ENCODE results near the gene BABAM2.
A peak's percentile ranks its signal among the peaks of the same experiment; 100 is the strongest.

BABAM2 gene

DNA sequence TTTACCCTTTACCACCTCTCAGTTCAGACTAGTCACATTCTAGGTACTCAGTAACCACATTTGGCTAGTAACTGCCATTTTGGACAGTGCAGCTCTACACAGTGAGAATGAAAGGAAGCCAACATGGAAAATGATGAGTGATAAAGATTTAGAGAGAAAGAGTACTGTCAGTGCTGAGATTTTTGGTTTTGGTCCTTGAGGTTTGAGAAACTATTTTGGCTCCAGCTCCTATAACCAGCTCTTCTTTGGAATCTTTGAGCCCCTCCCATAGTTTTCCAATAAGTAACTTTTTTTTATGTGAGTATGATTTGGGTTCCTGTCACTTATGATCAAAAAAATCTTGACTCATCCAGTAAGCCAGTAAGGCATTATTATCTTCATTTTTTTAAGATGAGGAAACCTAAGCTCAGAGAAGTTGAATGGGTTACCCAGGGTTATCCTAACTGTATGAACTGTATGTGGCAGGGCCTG lies 173.0 kb downstream of the BABAM2 start:
- DNase-seq (ENCODE audit: low spot score) (no peak), FAIRE-seq (no peak)

DNA sequence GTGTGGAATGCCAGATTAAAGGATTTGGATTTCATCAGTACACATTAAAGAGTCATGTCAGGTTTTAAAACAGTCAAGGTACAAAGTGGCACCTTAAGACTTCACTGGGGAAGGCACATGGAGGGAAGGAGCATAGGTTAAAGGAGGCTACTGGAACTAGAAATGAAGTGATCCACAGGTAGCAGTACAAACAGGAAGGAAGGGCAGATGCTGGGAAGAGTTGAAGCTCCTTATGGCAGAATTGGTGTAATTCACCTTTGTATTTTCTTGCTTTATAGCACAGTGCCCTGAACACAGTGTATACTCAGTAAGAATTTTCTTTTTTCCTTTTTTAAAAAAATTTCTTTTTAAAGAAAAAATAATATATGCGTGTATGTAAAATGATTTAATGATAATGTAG lies 177.1 kb downstream of the BABAM2 start:
- FAIRE-seq (no peak), DNase-seq (ENCODE audit: low spot score) (no peak)

DNA sequence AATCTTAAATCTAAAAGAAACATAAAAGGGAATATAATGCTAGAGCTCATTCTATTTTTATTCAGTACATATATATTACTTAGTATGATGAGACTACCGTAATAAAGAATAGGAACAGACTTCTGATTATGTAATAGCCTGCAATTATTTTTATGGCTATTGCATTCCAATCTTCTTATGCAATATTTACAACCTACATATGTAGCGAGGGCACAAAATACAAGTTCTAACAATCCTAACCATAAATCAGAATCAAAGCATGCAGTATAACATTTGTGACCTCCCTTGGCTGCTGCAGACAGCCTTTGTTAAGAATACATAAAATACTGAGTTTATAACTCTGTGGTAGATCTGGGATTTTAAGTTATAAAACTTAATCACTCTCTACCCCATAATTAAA lies 177.6 kb downstream of the BABAM2 start:
- DNase-seq (ENCODE audit: low spot score) (no peak), FAIRE-seq (no peak)

DNA sequence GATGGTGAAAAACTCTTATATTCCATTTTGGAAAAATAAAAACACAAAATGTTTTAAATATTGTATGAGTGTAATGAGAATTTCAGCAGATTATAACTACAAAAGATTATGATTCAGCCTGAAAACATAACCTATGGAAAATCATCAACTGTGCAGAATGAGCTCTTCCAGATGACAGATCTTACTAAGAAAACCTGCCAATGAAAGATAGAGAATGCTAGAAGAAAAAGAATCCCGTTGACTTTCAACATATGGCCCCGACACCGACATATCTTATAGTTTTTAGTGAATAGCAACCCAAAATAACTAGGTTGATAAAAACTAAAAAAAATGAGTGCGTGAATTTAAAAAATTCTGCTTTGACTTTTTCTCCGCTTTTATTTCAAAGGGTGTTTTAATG lies 178.0 kb downstream of the BABAM2 start:
- DNase-seq (ENCODE audit: low spot score): no peak
- no peak for FAIRE-seq

GRCh38 chr2:28071221-28071620 lies 180.7 kb downstream of the BABAM2 start:
- no peak for FAIRE-seq
- DNase-seq (ENCODE audit: low spot score): no peak

DNA sequence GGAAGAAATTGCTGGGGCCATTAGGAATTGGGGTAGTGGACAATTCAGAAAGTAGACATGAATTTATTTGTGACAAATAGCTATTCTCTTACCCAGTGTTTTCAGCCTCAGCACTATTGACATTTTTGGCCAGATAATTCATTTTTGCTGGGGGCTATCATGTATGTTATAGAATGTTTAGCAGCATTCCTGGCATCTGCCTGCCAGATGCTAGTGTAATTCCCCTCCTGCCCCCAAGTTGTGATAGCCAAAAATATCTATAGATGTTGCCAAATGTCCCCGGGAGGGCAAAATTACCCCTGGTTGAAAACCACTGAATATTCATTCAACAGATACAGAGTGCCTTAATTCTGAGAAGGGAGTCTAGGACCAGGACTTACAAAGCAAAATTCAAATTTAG lies 183.6 kb downstream of the BABAM2 start:
- FAIRE-seq: no peak
- no peak for DNase-seq (ENCODE audit: low spot score)

- FAIRE-seq: no peak
- DNase-seq (ENCODE audit: low spot score): peak; percentile 25
Observed at GRCh38 chr2:28080911-28081310, 190.4 kb downstream of the BABAM2 start.

GRCh38 chr2:28082131-28082530 lies 191.6 kb downstream of the BABAM2 start:
- peak; percentile 76 for FAIRE-seq
- peak; percentile 46 for DNase-seq (ENCODE audit: low spot score)

GRCh38 chr2:28083476-28083875 lies 192.9 kb downstream of the BABAM2 start:
- DNase-seq (ENCODE audit: low spot score) (no peak), FAIRE-seq (no peak)

- no peak for FAIRE-seq
- peak; percentile 21 for DNase-seq (ENCODE audit: low spot score)
Observed at GRCh38 chr2:28084564-28084963, 194.0 kb downstream of the BABAM2 start.

DNA sequence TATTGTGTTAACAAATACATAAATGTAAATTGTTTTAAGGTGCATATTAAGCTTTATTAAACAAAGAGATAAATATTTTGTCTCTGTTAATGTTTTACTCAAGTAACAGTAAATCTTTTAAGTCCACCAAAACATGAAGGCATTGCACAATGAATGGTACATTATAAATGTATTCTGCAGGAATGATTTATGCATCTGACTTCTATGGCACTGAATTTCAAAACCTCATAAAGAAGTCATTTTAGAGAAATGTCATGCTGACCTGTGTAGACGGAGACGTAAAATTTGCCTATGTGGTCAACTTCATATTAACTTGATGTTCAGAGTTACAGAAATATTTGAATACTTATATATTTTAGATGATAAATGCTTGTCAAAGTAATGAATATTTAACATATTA lies 194.7 kb downstream of the BABAM2 start:
- DNase-seq (ENCODE audit: low spot score) (no peak), FAIRE-seq (peak; percentile 72)

DNA sequence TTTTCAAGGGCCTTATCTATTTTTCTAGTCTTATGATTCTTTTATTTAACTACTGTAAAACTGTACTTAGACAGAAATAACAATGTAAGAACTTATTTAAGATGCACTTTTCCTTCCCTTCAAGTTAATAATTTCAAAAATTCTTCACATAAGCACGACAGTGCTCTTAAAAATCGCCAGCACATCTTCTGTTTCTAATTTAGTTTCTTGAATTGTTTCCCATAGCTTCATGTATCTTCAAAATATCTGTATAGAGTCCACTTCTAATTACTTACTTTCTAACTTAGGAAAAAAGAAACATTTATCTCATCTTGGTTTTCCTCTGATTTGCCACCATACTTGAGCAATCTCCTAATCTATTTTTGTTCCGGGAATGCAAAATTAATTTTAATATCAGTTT lies 196.1 kb downstream of the BABAM2 start:
- no peak for DNase-seq (ENCODE audit: low spot score)
- FAIRE-seq: no peak

GRCh38 chr2:28088970-28089369 lies 198.4 kb downstream of the BABAM2 start:
- DNase-seq (ENCODE audit: low spot score): peak; percentile 57
- FAIRE-seq: peak; percentile 28

GRCh38 chr2:28089486-28089885 lies 199.0 kb downstream of the BABAM2 start:
- FAIRE-seq: peak; percentile 57
- DNase-seq (ENCODE audit: low spot score): no peak

DNA sequence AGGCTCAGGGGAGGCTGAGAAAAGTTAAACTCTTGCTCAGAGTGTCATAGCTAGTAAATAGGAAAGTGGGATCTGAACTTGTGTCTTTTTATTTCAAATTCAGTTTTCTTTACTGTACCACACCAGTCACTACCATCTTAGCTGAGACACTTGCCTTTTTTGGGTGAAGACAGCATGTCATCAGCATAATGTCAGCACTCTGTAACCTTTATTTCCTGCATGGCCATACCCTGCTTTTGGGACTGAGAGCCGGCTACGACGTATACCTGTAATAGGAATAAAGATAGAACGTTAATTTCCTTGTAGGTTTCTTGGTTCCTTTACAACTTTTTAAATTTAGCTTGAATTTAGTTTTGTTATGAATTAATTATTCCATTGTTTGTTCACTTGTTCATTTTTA lies 202.8 kb downstream of the BABAM2 start:
- DNase-seq (ENCODE audit: low spot score): no peak
- FAIRE-seq: no peak

DNA sequence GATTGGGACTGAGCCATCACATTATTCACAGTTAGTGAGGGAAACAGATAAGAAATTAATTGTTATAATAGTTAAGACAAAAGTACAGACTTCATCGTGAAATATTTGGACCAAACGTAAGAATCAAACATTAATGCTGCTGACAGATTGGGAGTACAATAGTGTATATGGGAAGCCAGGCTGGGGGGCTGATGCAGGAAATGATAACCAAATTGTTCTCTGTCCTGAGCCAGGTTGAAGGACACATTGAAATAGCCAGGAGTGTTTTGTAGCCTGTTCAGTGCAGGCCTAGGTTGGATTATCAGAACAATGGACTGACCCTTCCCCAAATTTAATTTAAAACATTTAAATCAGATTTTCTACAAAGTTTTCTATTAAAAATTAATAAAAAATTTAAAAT lies 203.2 kb downstream of the BABAM2 start:
- FAIRE-seq: no peak
- no peak for DNase-seq (ENCODE audit: low spot score)

- DNase-seq (ENCODE audit: low spot score) (no peak), FAIRE-seq (no peak)
Observed at GRCh38 chr2:28094739-28095138, 204.2 kb downstream of the BABAM2 start.

DNA sequence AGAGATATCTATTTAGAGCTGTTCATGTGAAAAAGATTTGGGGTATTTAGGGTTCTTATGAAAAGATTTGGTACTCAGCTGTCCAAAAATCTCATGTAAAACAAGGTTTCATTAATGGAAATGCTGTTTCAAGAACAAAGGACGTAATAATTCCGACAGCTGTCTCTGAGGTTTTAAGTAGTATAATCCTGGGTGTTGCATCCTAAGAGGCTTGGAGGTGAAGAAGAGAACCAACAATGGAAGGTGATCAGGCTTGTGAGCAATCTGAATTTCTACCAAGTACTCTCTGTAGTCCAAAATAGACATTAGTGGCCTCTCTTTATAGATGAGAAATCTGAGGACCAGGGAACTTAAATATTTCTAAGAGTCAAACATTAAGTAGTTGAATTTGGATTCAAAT lies 205.1 kb downstream of the BABAM2 start:
- FAIRE-seq: no peak

GRCh38 chr2:28096421-28096820 lies 205.9 kb downstream of the BABAM2 start:
- DNase-seq (ENCODE audit: low spot score) (no peak), FAIRE-seq (no peak)

More for the DNA sequence above, 205.1 kb downstream of the BABAM2 start:
- no peak for DNase-seq (ENCODE audit: low spot score)

DNA sequence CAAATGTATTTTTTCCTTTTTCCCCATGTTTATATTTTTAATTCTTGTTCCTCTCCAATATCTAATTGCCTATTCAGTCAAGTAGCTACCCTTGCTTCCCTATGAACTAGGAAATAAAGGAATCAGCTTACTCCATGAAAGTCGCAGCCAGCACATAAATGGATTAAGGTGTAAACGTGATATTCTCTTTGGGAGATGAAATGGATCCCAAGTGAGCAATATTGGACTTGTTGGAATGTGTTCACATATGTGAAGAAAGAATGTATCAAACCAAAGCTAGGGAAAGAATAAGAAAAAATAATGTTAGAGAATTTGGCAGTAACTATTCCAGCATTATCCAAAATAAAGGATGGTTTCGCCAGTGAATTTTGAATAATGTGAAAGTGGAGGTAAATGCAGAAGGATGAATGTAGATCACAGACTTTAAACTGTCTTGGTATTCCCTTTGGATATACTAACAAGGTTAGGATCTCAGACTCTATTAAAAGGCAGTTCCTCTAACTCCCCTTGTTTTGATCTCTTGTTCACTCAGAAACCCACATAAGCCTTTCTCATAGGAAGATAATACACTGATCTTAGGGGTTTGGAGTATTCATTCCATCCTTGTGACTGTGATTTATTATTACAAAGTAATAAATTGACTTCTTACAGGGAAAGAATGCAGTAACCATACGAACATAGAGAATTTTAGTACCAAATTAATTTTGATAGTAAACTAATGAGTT lies 208.1 kb downstream of the BABAM2 start:
- DNase-seq (ENCODE audit: low spot score) (no peak), FAIRE-seq (no peak)

DNA sequence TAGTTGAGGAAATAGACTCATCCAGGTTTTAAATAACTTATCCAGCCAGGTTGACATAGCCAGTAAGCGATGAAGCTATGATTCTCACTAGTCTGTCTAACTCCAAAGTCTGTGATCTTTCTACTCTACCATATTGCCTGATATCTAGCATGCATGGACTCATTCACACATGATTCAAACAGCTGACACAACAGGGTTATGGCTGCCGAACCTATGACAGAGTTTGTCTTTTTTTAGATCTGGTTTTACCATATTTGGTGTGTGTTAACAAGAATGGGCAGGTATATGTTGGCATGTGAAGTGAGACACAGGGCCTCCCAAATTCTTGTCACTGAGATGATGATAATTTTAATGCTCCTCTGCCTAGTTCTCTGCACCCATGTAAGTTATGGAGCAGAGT lies 210.6 kb downstream of the BABAM2 start:
- no peak for FAIRE-seq
- no peak for DNase-seq (ENCODE audit: low spot score)

DNA sequence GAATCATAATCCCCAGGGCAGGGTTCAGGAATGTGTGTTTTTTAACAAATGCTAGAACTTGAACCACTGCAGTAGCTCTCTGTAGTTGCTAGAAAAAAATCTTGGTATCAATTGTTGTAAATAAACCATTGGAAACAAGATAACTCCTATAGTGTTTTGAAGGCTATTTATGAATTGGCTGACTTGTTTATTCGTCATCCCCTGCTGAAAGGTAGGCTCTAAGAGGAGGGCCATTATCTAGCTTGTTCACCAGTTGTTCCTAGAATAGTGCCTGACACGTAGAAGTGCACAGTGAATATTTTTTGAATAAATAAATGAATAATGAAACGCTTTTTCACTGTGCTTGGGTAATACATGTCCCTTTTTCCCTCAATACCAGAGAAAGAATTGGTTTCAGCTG lies 211.4 kb downstream of the BABAM2 start:
- no peak for DNase-seq (ENCODE audit: low spot score)
- FAIRE-seq: no peak

DNA sequence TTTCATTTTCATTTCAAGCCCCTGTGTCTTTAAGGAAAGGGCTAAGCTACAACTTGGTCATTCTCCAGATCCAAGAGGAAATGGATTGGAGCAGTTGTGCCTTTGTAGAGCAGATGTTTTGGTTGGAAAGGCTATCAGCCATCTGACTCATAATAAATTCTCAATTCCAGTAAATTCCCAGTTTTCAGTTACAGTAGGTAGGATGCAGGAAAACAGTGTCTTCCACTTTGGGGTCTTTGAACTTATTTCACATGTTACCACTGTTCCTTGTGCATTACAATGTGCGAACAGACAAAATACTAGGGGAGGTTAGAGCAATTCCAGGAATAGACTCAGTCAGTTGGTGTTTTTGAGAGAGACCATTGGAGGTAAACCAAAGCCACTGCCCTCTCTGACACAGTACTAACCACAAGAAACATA lies 211.9 kb downstream of the BABAM2 start:
- peak; percentile 72 for FAIRE-seq
- DNase-seq (ENCODE audit: low spot score): no peak

GRCh38 chr2:28103611-28104010 lies 213.1 kb downstream of the BABAM2 start:
- DNase-seq (ENCODE audit: low spot score): no peak
- no peak for FAIRE-seq

Measured in RCC 7860 (cell line).